Liver (tissue), 9 donors: ENCODE results near the gene TMEM179. TPM values are rescaled to one million over a fixed set of nuclear protein-coding genes. Genes with fewer than 3 reads are reported as not detected.

Experiments
- DNase-seq: peaks from one replicate; pipeline ENCODE4 v3.0.0-alpha.2; 2017; ENCODE audit warnings: low spot score
- H3K27ac ChIP-seq, 2 donors: one replicate each; pipeline ENCODE4 v1.7.0; 2013; ENCODE audit warnings: inconsistent platforms in 2 of 2, low read length in 2 of 2, control low read depth in 1 of 2, low read depth in 1 of 2, mild to moderate bottlenecking in 1 of 2
- H3K27me3 ChIP-seq, 4 donors: one replicate each; pipeline versions ENCODE4 v1.6.1 to v1.7.0; 2013; ENCODE audit warnings: low read length in 3 of 4, inconsistent platforms in 1 of 4, mild to moderate bottlenecking in 1 of 4, moderate library complexity in 1 of 4; ENCODE audit not compliant: control insufficient read depth in 4 of 4, insufficient read depth in 4 of 4
- H3K36me3 ChIP-seq, 4 donors: one replicate each; pipeline versions ENCODE4 v1.6.1 to v1.7.0; 2013; ENCODE audit warnings: low read length in 3 of 4, mild to moderate bottlenecking in 3 of 4, low read depth in 1 of 4, moderate library complexity in 1 of 4; ENCODE audit not compliant: control insufficient read depth in 4 of 4, insufficient read depth in 3 of 4
- H3K4me1 ChIP-seq, 4 donors: one replicate each; pipeline versions ENCODE4 v1.6.1 to v1.7.0; 2013; ENCODE audit warnings: low read length in 3 of 4, mild to moderate bottlenecking in 3 of 4, moderate library complexity in 1 of 4; ENCODE audit not compliant: control insufficient read depth in 4 of 4, insufficient read depth in 4 of 4
- H3K4me3 ChIP-seq, 3 donors: one replicate each; pipeline versions ENCODE4 v1.6.1 to v1.7.0; 2013; ENCODE audit warnings: low read length in 3 of 3, control low read depth in 1 of 3, low read depth in 1 of 3, mild to moderate bottlenecking in 1 of 3
- H3K9ac ChIP-seq, 2 donors: one replicate each; pipeline ENCODE4 v1.7.0; 2013; ENCODE audit warnings: low read length in 2 of 2, mild to moderate bottlenecking in 2 of 2, moderate library complexity in 2 of 2, control low read depth in 1 of 2, low read depth in 1 of 2
- H3K9me3 ChIP-seq, 4 donors: one replicate each; pipeline versions ENCODE4 v1.6.1 to v1.7.0; 2013; ENCODE audit warnings: low read length in 3 of 4; ENCODE audit not compliant: control insufficient read depth in 4 of 4
- EGR1 ChIP-seq, 2 donors: IDR thresholded peaks; 2 replicates each; pipeline ENCODE4 v1.6.1; 2016 to 2018; ENCODE audit warnings: antibody characterized with exemption in 2 of 2, low read depth in 2 of 2
- FOXA1 ChIP-seq: IDR thresholded peaks from 2 replicates; pipeline ENCODE4 v1.6.1; 2016; ENCODE audit warnings: antibody characterized with exemption
- FOXA2 ChIP-seq: IDR thresholded peaks from 2 replicates; pipeline ENCODE4 v1.6.1; 2016; ENCODE audit warnings: antibody characterized with exemption
- GABPA ChIP-seq, 2 donors: IDR thresholded peaks in 1 of 2; conservative IDR thresholded peaks in 1 of 2; 2 replicates each; pipeline ENCODE4 v1.6.1; 2016; ENCODE audit warnings: antibody characterized with exemption in 2 of 2, mild to moderate bottlenecking in 1 of 2, moderate library complexity in 1 of 2
- HNF4A ChIP-seq, 2 donors: conservative IDR thresholded peaks; 2 replicates each; pipeline ENCODE4 v1.6.1; 2016; ENCODE audit warnings: antibody characterized with exemption in 2 of 2, mild to moderate bottlenecking in 2 of 2
- HNF4G ChIP-seq: IDR thresholded peaks from 2 replicates; pipeline ENCODE4 v1.6.1; 2016; ENCODE audit warnings: antibody characterized with exemption
- JUND ChIP-seq, 2 donors: IDR thresholded peaks; 2 replicates each; pipeline ENCODE4 v1.6.1; 2016; ENCODE audit warnings: antibody characterized with exemption in 2 of 2
- NR2F2 ChIP-seq: IDR thresholded peaks from 2 replicates; pipeline ENCODE4 v1.6.1; 2016; ENCODE audit warnings: antibody characterized with exemption
- RAD21 ChIP-seq, 2 donors: IDR thresholded peaks; 2 replicates each; pipeline ENCODE4 v1.6.1; 2016; ENCODE audit warnings: antibody characterized with exemption in 2 of 2, mild to moderate bottlenecking in 2 of 2
- RXRA ChIP-seq, 2 donors: IDR thresholded peaks; 2 replicates each; pipeline ENCODE4 v1.6.1; 2017 to 2018; ENCODE audit warnings: antibody characterized with exemption in 2 of 2, mild to moderate bottlenecking in 1 of 2
- SP1 ChIP-seq: IDR thresholded peaks from 2 replicates; pipeline ENCODE4 v1.6.1; 2018; ENCODE audit warnings: antibody characterized with exemption, mild to moderate bottlenecking
- TAF1 ChIP-seq: conservative IDR thresholded peaks from 2 replicates; pipeline ENCODE4 v1.6.1; 2016; ENCODE audit warnings: antibody characterized with exemption, mild to moderate bottlenecking
- YY1 ChIP-seq: IDR thresholded peaks from 2 replicates; pipeline ENCODE4 v1.6.1; 2016; ENCODE audit warnings: antibody characterized with exemption, mild to moderate bottlenecking
- WGBS: extraction: QIAGEN DNeasy Blood & Tissue Kit; methylation state at CpG from one replicate; pipeline ENCODE4 v1.1.7; 2013; 5-methylcytosine and 5-hydroxymethylcytosine counted together
- polyA plus RNA-seq, 2 donors: library from polyadenylated mRNA; stranded (reverse) in 1 of 2; unstranded in 1 of 2; fragments of 200-250 nt in 1 of 2; fragments of >200 nt in 1 of 2; fragmentation: Nextera tagmentation in 1 of 2; extraction: Ambion mirVana in 1 of 2; gene quantifications; one replicate each; pipeline versions ENCODE4 v1.2.1 to v1.2.3, GENCODE V29; 2013 to 2015
- total RNA-seq, 2 donors: library from RNA; depleted of rRNA; stranded (reverse); fragments of >200 nt; gene quantifications; one replicate each; pipeline ENCODE4 v1.2.3, GENCODE V29; 2014
- TF ChIP-seq, protein P1 (sequence below): IDR thresholded peaks from 2 replicates; pipeline ENCODE4 v1.6.1; 2016; ENCODE audit warnings: antibody characterized with exemption
- TF ChIP-seq, protein P2 (sequence below): fragments of 150-350 bp; IDR thresholded peaks from 2 replicates; pipeline ENCODE4 v1.5.1; 2017; ENCODE audit warnings: improper control_type of control experiment, low read depth, low read length; ENCODE audit not compliant: missing input control
- TF ChIP-seq, protein P3 (sequence below): IDR thresholded peaks from 2 replicates; pipeline ENCODE4 v1.6.1; 2016; ENCODE audit warnings: antibody characterized with exemption
- TF ChIP-seq, protein P4 (sequence below): IDR thresholded peaks from 2 replicates; pipeline ENCODE4 v1.6.1; 2016; ENCODE audit warnings: antibody characterized with exemption
- TF ChIP-seq, protein P5 (sequence below): IDR thresholded peaks from 2 replicates; pipeline ENCODE4 v1.6.1; 2016; ENCODE audit warnings: antibody characterized with exemption, mild to moderate bottlenecking
- donor health status: healthy.
- donor health status: healthy.
- donor health status: healthy.
- donor health status: healthy.
- donor health status: healthy.

The TMEM179 gene
- total and polyA plus RNA-seq, 4 donors: 0.12 to 0.37 TPM; not detected in 2

DNA sequence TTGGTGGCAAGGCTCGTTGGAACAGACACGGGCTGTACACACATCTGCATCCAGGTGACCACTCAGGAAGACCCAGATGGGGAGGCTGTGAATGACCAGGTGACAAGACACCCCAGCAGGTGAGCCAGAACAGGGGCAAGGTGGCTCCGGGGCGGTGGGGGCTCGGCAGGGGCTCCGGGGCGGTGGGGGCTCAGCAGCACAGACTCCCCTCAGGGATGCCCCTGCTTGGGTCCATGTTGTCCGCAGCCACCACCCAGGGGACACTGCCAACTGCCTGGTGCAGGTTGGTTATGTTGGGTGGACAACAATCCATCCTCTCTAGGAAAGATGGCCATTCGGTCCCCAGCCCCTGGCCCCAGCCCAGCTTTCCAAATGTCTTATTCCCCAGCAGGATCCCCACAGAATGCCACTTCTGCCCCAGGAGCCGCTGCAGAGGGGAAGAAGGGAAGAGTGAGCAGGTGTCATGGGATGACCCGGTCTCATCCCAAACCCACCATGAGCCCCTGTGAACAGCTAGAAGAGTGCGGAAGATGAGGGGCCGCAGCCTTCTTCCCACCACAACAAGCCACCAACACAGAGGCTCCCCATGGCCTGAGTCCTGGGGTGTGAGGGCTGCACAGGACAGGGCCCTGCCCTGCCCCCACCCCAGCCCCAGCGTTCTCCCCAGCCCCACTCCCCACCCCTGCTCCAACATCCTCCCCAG is 56.4 kb downstream of the TMEM179 start:
- Histone ChIP-seq H3K4me3 (no peak overlapping the region), H3K36me3 (no peaks in the 10 kb centered on the region), H3K9ac (no peak overlapping the region), H3K27ac (no peak overlapping the region), H3K4me1 (no peaks in the 10 kb centered on the region), H3K27me3 (peaks cover 0 to 14% (median 3%) of the 10 kb centered on the region in 4 donors), H3K9me3 (no peaks in the 10 kb centered on the region)
- TF ChIP-seq, protein P1, sequence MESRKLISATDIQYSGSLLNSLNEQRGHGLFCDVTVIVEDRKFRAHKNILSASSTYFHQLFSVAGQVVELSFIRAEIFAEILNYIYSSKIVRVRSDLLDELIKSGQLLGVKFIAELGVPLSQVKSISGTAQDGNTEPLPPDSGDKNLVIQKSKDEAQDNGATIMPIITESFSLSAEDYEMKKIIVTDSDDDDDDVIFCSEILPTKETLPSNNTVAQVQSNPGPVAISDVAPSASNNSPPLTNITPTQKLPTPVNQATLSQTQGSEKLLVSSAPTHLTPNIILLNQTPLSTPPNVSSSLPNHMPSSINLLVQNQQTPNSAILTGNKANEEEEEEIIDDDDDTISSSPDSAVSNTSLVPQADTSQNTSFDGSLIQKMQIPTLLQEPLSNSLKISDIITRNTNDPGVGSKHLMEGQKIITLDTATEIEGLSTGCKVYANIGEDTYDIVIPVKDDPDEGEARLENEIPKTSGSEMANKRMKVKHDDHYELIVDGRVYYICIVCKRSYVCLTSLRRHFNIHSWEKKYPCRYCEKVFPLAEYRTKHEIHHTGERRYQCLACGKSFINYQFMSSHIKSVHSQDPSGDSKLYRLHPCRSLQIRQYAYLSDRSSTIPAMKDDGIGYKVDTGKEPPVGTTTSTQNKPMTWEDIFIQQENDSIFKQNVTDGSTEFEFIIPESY: no peak
- TF ChIP-seq EGR1 (IDR thresholded peaks at IDR 0.05; ENCODE audit: low read depth in 2 of 2) (no peak), FOXA1 (no peak), SP1 (no peak), JUND (IDR thresholded peaks at IDR 0.05) (no peak), RAD21 (IDR thresholded peaks at IDR 0.05) (no peak)
- TF ChIP-seq, protein P2, sequence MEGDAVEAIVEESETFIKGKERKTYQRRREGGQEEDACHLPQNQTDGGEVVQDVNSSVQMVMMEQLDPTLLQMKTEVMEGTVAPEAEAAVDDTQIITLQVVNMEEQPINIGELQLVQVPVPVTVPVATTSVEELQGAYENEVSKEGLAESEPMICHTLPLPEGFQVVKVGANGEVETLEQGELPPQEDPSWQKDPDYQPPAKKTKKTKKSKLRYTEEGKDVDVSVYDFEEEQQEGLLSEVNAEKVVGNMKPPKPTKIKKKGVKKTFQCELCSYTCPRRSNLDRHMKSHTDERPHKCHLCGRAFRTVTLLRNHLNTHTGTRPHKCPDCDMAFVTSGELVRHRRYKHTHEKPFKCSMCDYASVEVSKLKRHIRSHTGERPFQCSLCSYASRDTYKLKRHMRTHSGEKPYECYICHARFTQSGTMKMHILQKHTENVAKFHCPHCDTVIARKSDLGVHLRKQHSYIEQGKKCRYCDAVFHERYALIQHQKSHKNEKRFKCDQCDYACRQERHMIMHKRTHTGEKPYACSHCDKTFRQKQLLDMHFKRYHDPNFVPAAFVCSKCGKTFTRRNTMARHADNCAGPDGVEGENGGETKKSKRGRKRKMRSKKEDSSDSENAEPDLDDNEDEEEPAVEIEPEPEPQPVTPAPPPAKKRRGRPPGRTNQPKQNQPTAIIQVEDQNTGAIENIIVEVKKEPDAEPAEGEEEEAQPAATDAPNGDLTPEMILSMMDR: no peak
- 78% methylated on average over 14 of the region's 14 CpGs for WGBS
- no peak for DNase-seq

DNA sequence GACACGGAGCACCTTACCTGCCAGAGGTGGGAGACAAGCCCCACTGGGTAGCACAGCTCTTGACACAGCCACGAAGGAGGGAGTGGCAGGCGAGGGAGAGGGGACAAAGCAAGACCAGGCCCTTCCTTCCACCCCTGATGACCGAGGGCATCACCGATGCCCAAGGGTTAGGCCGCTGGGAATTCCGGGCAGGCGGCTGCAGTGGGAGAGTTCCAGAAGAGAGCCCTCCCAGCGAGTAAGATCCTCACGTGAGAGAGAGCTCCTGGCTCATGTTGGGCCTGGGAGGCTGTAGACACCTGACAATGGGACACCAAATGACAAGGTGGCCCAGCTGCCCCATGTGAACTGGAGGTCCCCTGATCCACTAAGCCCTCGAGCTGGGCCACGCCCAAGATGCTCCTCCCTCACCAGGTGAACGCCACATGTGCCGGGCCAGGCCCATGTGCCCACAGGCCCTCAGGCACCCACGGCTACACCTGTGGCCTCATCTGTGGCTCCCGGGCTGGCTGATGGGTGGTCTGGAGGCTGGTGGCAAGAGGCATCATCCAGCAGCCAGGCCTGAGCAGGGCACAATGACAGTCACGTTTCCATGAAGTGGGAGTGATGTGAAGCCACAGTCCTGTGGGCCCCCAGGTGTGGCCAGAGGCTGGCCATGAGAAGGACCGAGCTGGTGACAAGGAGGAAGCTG is 57.1 kb downstream of the TMEM179 start:
- no peak overlapping the region for H3K4me3 ChIP-seq
- WGBS: 79% methylated on average over 18 of the region's 18 CpGs
- no peaks in the 10 kb centered on the region for H3K36me3 ChIP-seq
- H3K27ac ChIP-seq: no peak overlapping the region
- TF ChIP-seq HNF4A (conservative IDR thresholded peaks at IDR 0.05) (no peak), JUND (IDR thresholded peaks at IDR 0.05) (no peak), NR2F2 (no peak), HNF4G (no peak), GABPA (IDR thresholded peaks at IDR 0.05 in 1 of 2, conservative IDR thresholded peaks at IDR 0.05 in 1 of 2) (no peak), FOXA2 (no peak), TAF1 (no peak), EGR1 (IDR thresholded peaks at IDR 0.05; ENCODE audit: low read depth in 2 of 2) (no peak), YY1 (no peak), RXRA (IDR thresholded peaks at IDR 0.05) (no peak), FOXA1 (no peak), RAD21 (IDR thresholded peaks at IDR 0.05) (no peak), SP1 (no peak)
- TF ChIP-seq, protein P1: no peak
- TF ChIP-seq, protein P3, sequence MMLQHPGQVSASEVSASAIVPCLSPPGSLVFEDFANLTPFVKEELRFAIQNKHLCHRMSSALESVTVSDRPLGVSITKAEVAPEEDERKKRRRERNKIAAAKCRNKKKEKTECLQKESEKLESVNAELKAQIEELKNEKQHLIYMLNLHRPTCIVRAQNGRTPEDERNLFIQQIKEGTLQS: no peak
- TF ChIP-seq, protein P4, sequence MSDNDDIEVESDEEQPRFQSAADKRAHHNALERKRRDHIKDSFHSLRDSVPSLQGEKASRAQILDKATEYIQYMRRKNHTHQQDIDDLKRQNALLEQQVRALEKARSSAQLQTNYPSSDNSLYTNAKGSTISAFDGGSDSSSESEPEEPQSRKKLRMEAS: no peak
- TF ChIP-seq, protein P2: no peak
- TF ChIP-seq, protein P5, sequence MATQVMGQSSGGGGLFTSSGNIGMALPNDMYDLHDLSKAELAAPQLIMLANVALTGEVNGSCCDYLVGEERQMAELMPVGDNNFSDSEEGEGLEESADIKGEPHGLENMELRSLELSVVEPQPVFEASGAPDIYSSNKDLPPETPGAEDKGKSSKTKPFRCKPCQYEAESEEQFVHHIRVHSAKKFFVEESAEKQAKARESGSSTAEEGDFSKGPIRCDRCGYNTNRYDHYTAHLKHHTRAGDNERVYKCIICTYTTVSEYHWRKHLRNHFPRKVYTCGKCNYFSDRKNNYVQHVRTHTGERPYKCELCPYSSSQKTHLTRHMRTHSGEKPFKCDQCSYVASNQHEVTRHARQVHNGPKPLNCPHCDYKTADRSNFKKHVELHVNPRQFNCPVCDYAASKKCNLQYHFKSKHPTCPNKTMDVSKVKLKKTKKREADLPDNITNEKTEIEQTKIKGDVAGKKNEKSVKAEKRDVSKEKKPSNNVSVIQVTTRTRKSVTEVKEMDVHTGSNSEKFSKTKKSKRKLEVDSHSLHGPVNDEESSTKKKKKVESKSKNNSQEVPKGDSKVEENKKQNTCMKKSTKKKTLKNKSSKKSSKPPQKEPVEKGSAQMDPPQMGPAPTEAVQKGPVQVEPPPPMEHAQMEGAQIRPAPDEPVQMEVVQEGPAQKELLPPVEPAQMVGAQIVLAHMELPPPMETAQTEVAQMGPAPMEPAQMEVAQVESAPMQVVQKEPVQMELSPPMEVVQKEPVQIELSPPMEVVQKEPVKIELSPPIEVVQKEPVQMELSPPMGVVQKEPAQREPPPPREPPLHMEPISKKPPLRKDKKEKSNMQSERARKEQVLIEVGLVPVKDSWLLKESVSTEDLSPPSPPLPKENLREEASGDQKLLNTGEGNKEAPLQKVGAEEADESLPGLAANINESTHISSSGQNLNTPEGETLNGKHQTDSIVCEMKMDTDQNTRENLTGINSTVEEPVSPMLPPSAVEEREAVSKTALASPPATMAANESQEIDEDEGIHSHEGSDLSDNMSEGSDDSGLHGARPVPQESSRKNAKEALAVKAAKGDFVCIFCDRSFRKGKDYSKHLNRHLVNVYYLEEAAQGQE: no peak
- H3K9me3 ChIP-seq: no peaks in the 10 kb centered on the region
- DNase-seq: no peak
- H3K4me1 ChIP-seq: no peaks in the 10 kb centered on the region
- H3K9ac ChIP-seq: no peak overlapping the region
- H3K27me3 ChIP-seq: peaks cover 0 to 14% (median 2%) of the 10 kb centered on the region in 4 donors
